ENCODE data around the gene TPSB2.

- TF ChIP-seq CTCF (IDR thresholded peaks at IDR 0.05) (no peak), POLR2A (IDR thresholded peaks at IDR 0.05) (no peak)
Measured at GRCh38 chr16:1245452-1246020, 15.6 kb upstream of the TPSB2 start.
